H9 (cell line): ENCODE data around the gene SNRNP200. TPM values are rescaled to one million over a fixed set of nuclear protein-coding genes. Genes with fewer than 3 reads are reported as not detected.
A peak's percentile ranks its signal among the peaks of the same experiment; 100 is the strongest.

Source experiments
- DNase-seq: peaks from one replicate; pipeline ENCODE4 v3.0.0-alpha.2; 2017
- H2AFZ ChIP-seq: one replicate; pipeline ENCODE4 v1.6.1; 2013; ENCODE audit warnings: mild to moderate bottlenecking, low read length, control low read depth, moderate library complexity
- H2AK5ac ChIP-seq: 2 replicates; pipeline ENCODE4 v1.6.1; 2013; ENCODE audit warnings: low read length, control low read depth, mixed read lengths; ENCODE audit not compliant: insufficient read length
- H2BK120ac ChIP-seq: one replicate; pipeline ENCODE4 v1.6.1; 2013; ENCODE audit warnings: low read depth, mild to moderate bottlenecking, low read length, control low read depth, inconsistent platforms; ENCODE audit not compliant: poor library complexity, severe bottlenecking
- H2BK12ac ChIP-seq: 2 replicates; pipeline ENCODE4 v1.6.1; 2013; ENCODE audit warnings: low read length, control low read depth, mixed read lengths, low read depth; ENCODE audit not compliant: insufficient read length
- H2BK15ac ChIP-seq: 2 replicates; pipeline ENCODE4 v1.6.1; 2013; ENCODE audit warnings: low read depth, low read length, control low read depth
- H2BK20ac ChIP-seq: one replicate; pipeline ENCODE4 v1.6.1; 2013; ENCODE audit warnings: low read depth, mild to moderate bottlenecking, low read length, control low read depth, inconsistent platforms; ENCODE audit not compliant: poor library complexity, severe bottlenecking
- H2BK5ac ChIP-seq: 2 replicates; pipeline ENCODE4 v1.6.1; 2013; ENCODE audit warnings: low read length, control low read depth, mixed read lengths; ENCODE audit not compliant: insufficient read length
- H3K14ac ChIP-seq: 2 replicates; pipeline ENCODE4 v1.6.1; 2013; ENCODE audit warnings: low read length, control low read depth; ENCODE audit not compliant: insufficient read depth
- H3K18ac ChIP-seq: 2 replicates; pipeline ENCODE4 v1.6.1; 2013; ENCODE audit warnings: low read depth, mild to moderate bottlenecking, mixed read lengths, low read length, control low read depth; ENCODE audit not compliant: insufficient read length
- H3K23ac ChIP-seq: 2 replicates; pipeline ENCODE4 v1.6.1; 2013; ENCODE audit warnings: low read length, control low read depth, mixed read lengths, low read depth; ENCODE audit not compliant: insufficient read length
- H3K23me2 ChIP-seq: 2 replicates; pipeline ENCODE4 v1.6.1; 2013; ENCODE audit warnings: low read depth, mild to moderate bottlenecking, mixed read lengths, low read length, control low read depth; ENCODE audit not compliant: insufficient read length, poor library complexity, severe bottlenecking
- H3K27ac ChIP-seq: 2 replicates; pipeline ENCODE4 v1.5.1; 2013; ENCODE audit warnings: low read length, control low read depth, mixed read lengths, low read depth; ENCODE audit not compliant: insufficient read length
- H3K27me3 ChIP-seq: 2 replicates; pipeline ENCODE4 v1.6.1; 2013; ENCODE audit warnings: low read length, control low read depth, inconsistent platforms; ENCODE audit not compliant: insufficient read depth
- H3K4ac ChIP-seq: 2 replicates; pipeline ENCODE4 v1.6.1; 2013; ENCODE audit warnings: low read depth, mild to moderate bottlenecking, control low read depth, inconsistent platforms, low read length, moderate library complexity
- H3K4me1 ChIP-seq: 2 replicates; pipeline ENCODE4 v1.6.1; 2013; ENCODE audit warnings: low read length, control low read depth, inconsistent platforms; ENCODE audit not compliant: insufficient read depth
- H3K4me2 ChIP-seq: 2 replicates; pipeline ENCODE4 v1.6.1; 2013; ENCODE audit warnings: low read length, control low read depth, mixed read lengths; ENCODE audit not compliant: insufficient read length, insufficient read depth
- H3K56ac ChIP-seq: 2 replicates; pipeline ENCODE4 v1.6.1; 2013; ENCODE audit warnings: low read depth, mild to moderate bottlenecking, mixed read lengths, low read length, control low read depth; ENCODE audit not compliant: insufficient read length
- H3K79me1 ChIP-seq: 2 replicates; pipeline ENCODE4 v1.6.1; 2013; ENCODE audit warnings: low read depth, mild to moderate bottlenecking, moderate library complexity, low read length, control low read depth, inconsistent platforms; ENCODE audit not compliant: insufficient read depth, poor library complexity, severe bottlenecking
- H3K79me2 ChIP-seq: 2 replicates; pipeline ENCODE4 v1.6.1; 2013; ENCODE audit warnings: low read length, control low read depth, inconsistent platforms; ENCODE audit not compliant: insufficient read depth
- H3K9ac ChIP-seq: 2 replicates; pipeline ENCODE4 v1.6.1; 2013; ENCODE audit warnings: low read length, control low read depth, mixed read lengths; ENCODE audit not compliant: insufficient read length; ENCODE audit errors: extremely low read depth
- H3K9me3 ChIP-seq: one replicate; pipeline ENCODE4 v1.6.1; 2013; ENCODE audit warnings: low read depth, low read length, inconsistent platforms; ENCODE audit not compliant: control insufficient read depth
- H3T11ph ChIP-seq: one replicate; pipeline ENCODE4 v1.6.1; 2013; ENCODE audit warnings: mild to moderate bottlenecking, low read length, control low read depth, inconsistent platforms
- H4K20me1 ChIP-seq: one replicate; pipeline ENCODE4 v1.6.1; 2013; ENCODE audit not compliant: control insufficient read depth, insufficient read length, insufficient read depth
- H4K5ac ChIP-seq: 2 replicates; pipeline ENCODE4 v1.6.1; 2013; ENCODE audit warnings: low read depth, mild to moderate bottlenecking, mixed read lengths, low read length, control low read depth; ENCODE audit not compliant: insufficient read length
- H4K8ac ChIP-seq: replicated peaks from 2 replicates; pipeline ENCODE4 v1.6.1; 2013; ENCODE audit warnings: low read length, control low read depth, mixed read lengths, low read depth; ENCODE audit not compliant: insufficient read length
- H4K91ac ChIP-seq: 2 replicates; pipeline ENCODE4 v1.6.1; 2013; ENCODE audit warnings: low read depth, mild to moderate bottlenecking, moderate library complexity, mixed read lengths, low read length, control low read depth; ENCODE audit not compliant: insufficient read length
- H3K27ac Mint-ChIP-seq, 3 experiments: 2 replicates in 2 of 3; 3 replicates in 1 of 3; pipeline ENCODE4 v1.8.0; 2020 to 2021; ENCODE audit warnings: mixed read lengths in 3 of 3, mild to moderate bottlenecking in 1 of 3, moderate library complexity in 1 of 3
- H3K27me3 Mint-ChIP-seq: 2 replicates; pipeline ENCODE4 v1.8.0; 2021; ENCODE audit warnings: low read depth, mild to moderate bottlenecking, moderate library complexity, mixed read lengths
- H3K36me3 Mint-ChIP-seq, 3 experiments: 2 replicates in 2 of 3; 3 replicates in 1 of 3; pipeline ENCODE4 v1.8.0; 2020 to 2021; ENCODE audit warnings: low read depth in 3 of 3, mixed read lengths in 3 of 3; ENCODE audit not compliant: insufficient read depth in 1 of 3
- H3K4me1 Mint-ChIP-seq, 2 experiments: 2 replicates each; pipeline ENCODE4 v1.8.0; 2020; ENCODE audit warnings: mixed read lengths in 2 of 2
- H3K4me3 Mint-ChIP-seq, 2 experiments: 2 replicates in 1 of 2; 3 replicates in 1 of 2; pipeline ENCODE4 v1.8.0; 2020 to 2021; ENCODE audit warnings: mild to moderate bottlenecking in 2 of 2, mixed read lengths in 2 of 2, moderate library complexity in 1 of 2
- H3K9me3 Mint-ChIP-seq, 2 experiments: 2 replicates in 1 of 2; 3 replicates in 1 of 2; pipeline ENCODE4 v1.8.0; 2020; ENCODE audit warnings: mild to moderate bottlenecking in 2 of 2, mixed read lengths in 2 of 2, moderate library complexity in 1 of 2
- WGBS: extraction: QIAGEN DNeasy Blood & Tissue Kit; methylation state at CpG from one replicate; pipeline ENCODE4 v1.1.7; 2013; ENCODE audit warnings: missing lambda C conversion rate, low lambda C conversion rate, mixed read lengths; ENCODE audit not compliant: insufficient read length; ENCODE audit errors: extremely low coverage; 5-methylcytosine and 5-hydroxymethylcytosine counted together
- total RNA-seq: library from RNA; stranded (reverse); gene quantifications from 2 replicates; pipeline ENCODE4 v1.2.1, GENCODE V29; 2021
- TF ChIP-seq, protein P1 (sequence below): fragments of 200-600 bp; sonication (generic); conservative IDR thresholded peaks from 3 replicates; pipeline ENCODE4 v1.8.0; 2021; ENCODE audit warnings: antibody characterized with exemption, mild to moderate bottlenecking

Gene SNRNP200
- total RNA-seq, 1 experiment from 2014 or later: 215 TPM

DNA sequence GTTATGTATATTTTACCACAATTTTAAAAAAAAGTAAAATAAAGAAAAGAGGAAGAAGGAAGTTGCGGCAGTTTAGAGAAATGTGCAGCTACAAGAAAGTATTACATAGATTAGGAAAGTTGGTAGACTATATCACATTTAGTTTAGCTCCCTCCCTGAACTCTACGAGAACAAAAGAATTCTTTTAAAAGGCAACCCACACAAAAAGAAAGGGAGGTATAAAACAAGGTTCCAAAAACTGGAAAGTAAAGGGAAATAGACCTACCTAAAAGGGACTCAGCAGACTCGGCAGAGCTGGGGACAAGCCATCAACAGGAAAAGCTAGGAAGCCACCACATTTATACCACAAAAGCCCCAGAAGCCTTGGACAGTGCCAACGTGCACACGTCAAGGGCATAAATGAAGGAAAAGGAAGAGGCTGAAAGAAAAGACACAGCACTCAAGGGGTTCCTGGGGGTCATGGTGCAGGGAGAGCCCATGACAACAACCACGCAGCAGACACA lies 48.7 kb downstream of the SNRNP200 start:
- Histone ChIP-seq H3K79me1 (no peaks in the 10 kb centered on the region), H4K20me1 (no peaks in the 10 kb centered on the region), H3K4ac (no peak overlapping the region), H3K9ac (no peak overlapping the region), H3K4me1 (no peaks in the 10 kb centered on the region), H3K4me2 (no peak overlapping the region), H2BK15ac (no peak overlapping the region), H2BK12ac (no peak overlapping the region), H3K27ac (no peak overlapping the region), H3T11ph (no peak overlapping the region), H3K23me2 (no peaks in the 10 kb centered on the region), H2BK120ac (no peak overlapping the region), H3K27me3 (no peaks in the 10 kb centered on the region), H2BK20ac (no peak overlapping the region), H4K8ac (no peak overlapping the region), H2AK5ac (no peak overlapping the region), H3K56ac (no peak overlapping the region), H3K79me2 (no peaks in the 10 kb centered on the region), H3K14ac (no peak overlapping the region), H3K23ac (no peak overlapping the region), H4K5ac (no peak overlapping the region), H4K91ac (no peak overlapping the region), H3K18ac (no peak overlapping the region), H2AFZ (no peak overlapping the region), H2BK5ac (no peak overlapping the region), H3K9me3 (no peaks in the 10 kb centered on the region)
- Mint-ChIP-seq H3K27ac (peak overlapping the region in 1 of 3 experiments; percentile 86; a peak in 2 of 7 replicates), H3K4me1 (peaks cover 7 to 15% of the 10 kb centered on the region in 2 experiments), H3K36me3 (peaks cover 10 to 50% (median 33%) of the 10 kb centered on the region in 3 experiments; a peak in 6 of 7 replicates), H3K27me3 (no peaks in the 10 kb centered on the region), H3K4me3 (no peak overlapping the region), H3K9me3 (no peaks in the 10 kb centered on the region)
- no CpG with 5 or more reads among the region's 6 CpGs for WGBS
- TF ChIP-seq, protein P1, sequence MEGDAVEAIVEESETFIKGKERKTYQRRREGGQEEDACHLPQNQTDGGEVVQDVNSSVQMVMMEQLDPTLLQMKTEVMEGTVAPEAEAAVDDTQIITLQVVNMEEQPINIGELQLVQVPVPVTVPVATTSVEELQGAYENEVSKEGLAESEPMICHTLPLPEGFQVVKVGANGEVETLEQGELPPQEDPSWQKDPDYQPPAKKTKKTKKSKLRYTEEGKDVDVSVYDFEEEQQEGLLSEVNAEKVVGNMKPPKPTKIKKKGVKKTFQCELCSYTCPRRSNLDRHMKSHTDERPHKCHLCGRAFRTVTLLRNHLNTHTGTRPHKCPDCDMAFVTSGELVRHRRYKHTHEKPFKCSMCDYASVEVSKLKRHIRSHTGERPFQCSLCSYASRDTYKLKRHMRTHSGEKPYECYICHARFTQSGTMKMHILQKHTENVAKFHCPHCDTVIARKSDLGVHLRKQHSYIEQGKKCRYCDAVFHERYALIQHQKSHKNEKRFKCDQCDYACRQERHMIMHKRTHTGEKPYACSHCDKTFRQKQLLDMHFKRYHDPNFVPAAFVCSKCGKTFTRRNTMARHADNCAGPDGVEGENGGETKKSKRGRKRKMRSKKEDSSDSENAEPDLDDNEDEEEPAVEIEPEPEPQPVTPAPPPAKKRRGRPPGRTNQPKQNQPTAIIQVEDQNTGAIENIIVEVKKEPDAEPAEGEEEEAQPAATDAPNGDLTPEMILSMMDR: no peak
- no peak for DNase-seq
